ENCODE results near the gene BMPR1B.
"Not testable (repeated sequence)": the region's sequence is repeated elsewhere in the genome, so short reads cannot be mapped to it uniquely, and the experiment has no call there.

Gene BMPR1B

DNA sequence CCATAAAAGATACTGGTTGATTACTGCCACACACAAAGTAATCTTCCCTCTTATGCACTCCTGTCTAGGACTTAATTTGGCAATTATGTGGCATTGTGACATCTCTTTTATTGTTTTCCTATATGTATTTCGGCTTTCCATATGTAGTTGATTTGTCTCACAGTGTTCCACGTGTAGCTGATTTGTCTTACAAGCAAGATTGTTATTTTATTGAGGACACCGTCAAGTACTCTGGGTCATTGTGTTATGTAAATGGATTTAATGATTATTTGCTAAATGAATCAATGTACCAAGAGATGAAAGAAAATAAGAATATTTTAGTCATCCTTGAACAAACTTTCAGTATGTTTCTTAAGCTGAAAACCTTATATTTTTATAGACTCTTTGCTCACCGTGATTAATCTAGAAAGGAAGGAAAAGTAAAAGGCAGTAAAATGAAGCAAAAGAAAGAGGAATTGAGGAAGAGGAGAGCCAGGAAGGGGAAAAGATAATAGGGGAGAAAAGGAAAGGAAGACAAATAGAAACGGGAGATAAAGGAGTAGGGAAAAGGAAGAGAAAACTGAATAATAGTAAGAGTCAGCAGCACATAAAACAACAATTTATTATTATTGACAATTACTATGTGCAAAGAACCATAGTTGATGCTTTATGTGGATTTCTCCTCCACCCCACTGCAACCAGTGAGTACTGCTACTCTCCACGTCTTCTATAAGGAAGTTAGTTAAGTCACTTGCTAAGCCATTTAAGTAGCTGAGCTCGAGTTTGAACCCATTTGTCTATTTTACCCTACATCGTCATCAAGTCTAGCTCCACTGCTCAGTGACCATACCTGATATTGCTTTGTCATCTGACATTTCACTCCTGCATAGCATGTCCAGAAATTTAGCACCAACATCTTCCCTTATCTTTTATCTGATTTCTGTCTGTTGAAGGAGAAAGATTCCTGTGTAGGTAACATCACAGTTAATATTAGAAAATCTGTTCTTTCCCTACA is 336.5 kb downstream of the BMPR1B start:
- no peak for DNase-seq

- DNase-seq, result no peak
Measured at GRCh38 chr4:95095348-95095974, 337.7 kb downstream of the BMPR1B start.

DNA sequence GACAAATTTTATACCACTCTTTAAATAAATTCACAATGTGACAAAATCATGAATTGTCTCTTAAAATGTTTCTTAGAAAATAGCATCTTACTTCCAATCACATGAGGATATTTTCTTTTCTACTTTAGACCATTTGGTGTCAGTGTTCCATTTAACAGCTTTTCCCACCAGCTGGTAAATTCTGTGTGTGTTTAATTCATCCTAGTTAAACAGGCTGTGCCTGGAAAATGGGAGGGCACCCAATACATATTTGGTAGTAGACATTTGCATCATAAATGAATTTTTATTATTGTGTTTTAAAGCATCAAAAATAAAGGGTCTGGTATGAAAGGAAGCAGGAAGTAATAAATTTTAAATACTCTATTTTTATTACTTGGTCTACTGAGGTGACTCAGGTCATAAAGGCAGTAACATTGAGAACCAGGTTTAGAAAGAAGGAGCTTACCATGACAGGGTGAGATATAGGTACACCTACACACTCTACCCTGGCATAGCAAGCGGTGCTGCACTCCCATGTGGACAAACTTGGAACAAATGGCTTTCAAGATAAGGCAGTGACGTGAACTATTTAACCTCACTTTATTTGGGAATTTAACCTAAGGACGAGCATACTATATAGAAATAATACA is 344.5 kb downstream of the BMPR1B start:
- no peak for DNase-seq

GRCh38 chr4:95105112-95105511 is 347.4 kb downstream of the BMPR1B start:
- no peak for DNase-seq

DNA sequence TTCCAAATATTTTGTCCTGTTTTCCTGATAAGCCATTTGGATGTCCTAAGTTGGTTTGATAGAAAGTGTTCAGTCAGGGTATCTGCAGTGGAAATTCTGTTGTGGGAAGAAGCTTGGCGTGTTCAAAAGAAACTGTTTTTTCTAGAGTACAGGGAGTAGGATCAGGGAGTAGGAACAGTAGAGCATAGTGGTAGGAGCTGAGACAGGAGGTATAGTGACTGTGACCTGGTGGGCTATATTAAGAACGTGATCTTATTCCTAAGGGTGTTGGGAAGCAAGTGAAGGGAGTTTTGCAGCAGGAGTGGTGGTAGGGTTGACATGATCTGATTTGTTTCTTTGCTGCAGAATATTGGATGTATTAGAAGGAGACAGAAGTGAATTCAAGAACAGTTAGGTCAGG is 348.2 kb downstream of the BMPR1B start:
- no peak for DNase-seq

- DNase-seq, result no peak
Measured at GRCh38 chr4:95106408-95106928, 348.7 kb downstream of the BMPR1B start.

DNA sequence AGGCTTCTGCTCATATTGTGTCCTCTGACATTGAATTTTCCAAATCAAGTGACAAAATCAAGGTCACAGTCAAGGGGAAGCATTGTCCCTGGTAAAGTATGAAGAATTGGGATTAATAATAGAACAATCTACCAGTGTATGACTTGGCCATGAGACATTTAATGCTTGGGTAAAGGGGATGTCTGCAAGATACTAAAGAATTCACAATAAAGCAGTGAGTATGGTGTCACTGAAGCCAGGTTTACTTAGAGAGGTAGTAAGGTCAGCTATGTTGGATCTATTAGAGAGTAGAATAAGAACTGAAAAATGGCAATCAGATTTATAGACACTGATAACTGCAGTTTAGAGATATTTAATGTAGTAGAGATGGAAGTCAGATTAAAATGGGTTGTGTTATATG is 349.2 kb downstream of the BMPR1B start:
- no peak for DNase-seq

GRCh38 chr4:95107635-95108034 is 349.9 kb downstream of the BMPR1B start:
- no peak for DNase-seq

DNA sequence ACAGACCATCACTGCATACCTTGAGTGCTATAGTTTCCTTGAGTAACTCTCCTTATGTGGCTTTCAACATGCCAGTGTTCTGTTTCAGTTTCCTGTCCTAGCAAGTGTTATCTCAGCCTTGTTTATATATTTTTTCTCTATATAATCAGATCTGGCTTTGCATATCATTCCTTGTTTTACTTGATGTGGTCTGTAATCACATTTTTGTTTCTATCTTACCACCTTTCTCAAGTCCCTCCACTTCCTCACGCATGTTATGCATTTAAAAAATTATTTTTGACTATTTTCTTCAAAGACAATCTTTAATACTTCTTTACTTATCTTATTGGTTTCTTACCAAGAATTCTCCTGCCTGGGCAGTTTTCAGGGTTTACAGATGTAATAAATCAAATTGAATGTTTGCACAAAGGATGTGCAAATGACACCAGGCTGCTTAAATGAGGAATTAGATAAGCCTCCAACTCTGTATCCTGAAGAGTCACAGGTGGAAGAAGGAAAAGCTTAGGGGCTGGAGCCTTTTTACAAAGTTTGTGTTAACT is 351.2 kb downstream of the BMPR1B start:
- no peak for DNase-seq

DNA sequence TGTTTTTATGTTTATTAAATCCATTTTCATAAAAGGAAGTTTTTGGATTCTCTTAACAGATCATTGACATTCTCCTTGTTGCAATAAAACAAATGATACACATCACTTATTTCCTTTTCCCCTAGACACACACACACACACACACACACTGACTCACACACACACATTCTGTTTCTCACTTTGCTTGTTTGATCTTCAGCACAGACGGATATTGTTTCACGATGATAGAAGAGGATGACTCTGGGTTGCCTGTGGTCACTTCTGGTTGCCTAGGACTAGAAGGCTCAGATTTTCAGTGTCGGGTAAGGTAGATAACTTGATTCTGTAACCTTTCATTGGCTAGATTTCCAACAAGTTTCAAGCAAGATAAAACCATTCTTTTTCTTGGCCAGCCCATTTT is 356.8 kb downstream of the BMPR1B start:
- DNase-seq, result no peak

- no peak for DNase-seq
Measured at GRCh38 chr4:95118497-95118896, 360.7 kb downstream of the BMPR1B start.

DNA sequence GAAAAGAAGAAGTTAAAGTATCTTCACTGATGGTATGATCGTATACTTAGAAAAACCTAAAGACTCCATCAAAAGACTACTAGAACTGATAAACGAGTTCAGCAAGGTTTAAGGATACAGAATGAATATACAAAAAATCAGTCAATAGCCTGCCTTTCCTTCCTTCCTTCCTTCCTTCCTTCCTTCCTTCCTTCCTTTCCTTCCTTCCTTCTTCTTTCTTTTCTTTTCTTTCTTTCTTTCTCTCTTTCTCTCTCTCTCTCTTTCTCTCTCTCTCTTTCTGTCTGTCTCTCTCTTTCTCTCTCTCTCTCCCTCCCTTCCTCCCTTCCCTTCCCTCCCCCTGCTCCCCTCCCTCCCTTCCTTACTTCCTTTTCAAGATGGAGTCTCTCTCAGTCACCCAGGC is 362.7 kb downstream of the BMPR1B start:
- no peak for DNase-seq

GRCh38 chr4:95122001-95122400 is 364.2 kb downstream of the BMPR1B start:
- DNase-seq, result no peak

- no peak for DNase-seq
Measured at GRCh38 chr4:95124906-95125504, 367.2 kb downstream of the BMPR1B start.

- DNase-seq, result no peak
Measured at GRCh38 chr4:95129031-95129430, 371.3 kb downstream of the BMPR1B start.

DNA sequence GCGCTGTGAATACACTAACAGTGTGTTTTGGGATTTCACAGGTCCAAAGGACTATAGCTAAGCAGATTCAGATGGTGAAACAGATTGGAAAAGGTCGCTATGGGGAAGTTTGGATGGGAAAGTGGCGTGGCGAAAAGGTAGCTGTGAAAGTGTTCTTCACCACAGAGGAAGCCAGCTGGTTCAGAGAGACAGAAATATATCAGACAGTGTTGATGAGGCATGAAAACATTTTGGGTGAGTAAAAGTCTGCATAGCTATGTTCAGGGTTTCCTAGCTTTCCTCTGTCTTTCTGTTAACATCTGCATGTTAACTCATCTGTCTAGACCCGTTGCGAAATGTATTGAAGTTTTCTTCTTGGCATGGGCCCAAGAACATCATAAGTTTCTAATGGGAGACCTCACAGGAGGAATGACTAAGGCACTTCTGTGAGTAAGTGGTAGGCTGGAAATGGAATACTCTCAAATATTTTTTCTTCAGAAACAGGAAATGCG is 372.1 kb downstream of the BMPR1B start:
- DNase-seq, result no peak

- DNase-seq, result not testable (repeated sequence)
Measured at GRCh38 chr4:95134016-95134415, 376.3 kb downstream of the BMPR1B start.

DNA sequence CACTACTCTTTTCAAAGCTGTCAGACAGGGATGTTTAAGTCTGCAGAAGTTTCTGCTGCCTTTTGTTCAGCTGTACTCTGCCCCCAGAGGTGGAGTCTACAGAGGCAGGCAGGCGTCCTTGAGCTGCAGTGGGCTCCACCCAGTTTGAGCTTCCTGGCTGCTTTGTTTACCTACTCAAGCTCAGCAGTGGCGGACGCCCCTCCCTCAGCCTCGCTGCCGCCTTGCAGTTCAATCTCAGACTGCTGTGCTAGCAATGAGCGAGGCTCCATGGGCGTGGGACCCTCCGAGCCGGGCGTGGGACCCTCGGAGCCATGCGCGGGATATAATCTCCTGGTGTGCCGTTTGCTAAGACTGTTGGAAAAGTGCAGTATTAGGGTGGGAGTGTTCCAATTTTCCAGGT is 381.7 kb downstream of the BMPR1B start:
- not testable (repeated sequence) for DNase-seq

DNA sequence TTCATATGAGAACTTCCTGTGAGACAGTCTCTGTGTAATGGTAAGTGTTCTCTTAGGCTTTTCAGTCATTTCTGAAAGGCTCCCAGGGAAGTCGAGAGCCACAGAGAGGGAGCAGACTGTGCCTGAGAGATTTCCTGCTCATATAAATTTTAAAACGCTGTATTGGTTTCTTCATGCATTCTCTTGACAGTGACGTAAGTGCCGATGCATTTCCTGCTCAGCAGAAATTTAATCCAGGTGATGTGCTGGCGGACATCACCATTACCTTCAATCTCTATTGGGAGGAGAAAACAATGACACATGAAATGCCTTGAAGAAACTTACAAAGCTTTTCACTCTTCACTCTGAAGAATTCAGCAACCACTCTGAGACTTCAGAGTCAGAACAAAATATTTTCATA is 383.6 kb downstream of the BMPR1B start:
- no peak for DNase-seq

DNA sequence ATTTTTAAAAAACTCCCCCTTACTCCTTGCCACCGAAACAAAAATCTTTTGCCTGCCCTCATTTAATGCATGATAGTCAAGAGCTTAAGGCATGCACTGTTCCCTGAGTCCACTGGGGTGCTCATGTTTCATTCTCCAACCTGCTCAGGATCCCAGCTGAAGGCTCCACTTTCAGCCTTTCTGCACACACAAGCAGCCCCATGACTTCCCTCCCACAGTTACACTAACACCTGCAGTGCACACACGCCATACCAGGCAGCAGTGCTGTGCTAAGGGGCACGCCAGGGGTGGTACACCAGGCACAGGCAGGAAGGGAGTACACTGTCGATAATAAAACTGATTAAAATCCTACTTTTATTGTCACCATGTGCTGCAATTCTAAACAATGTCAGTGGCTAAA is 385.2 kb downstream of the BMPR1B start:
- DNase-seq, result no peak

GRCh38 chr4:95151255-95151654 is 393.5 kb downstream of the BMPR1B start:
- DNase-seq, result no peak

DNA sequence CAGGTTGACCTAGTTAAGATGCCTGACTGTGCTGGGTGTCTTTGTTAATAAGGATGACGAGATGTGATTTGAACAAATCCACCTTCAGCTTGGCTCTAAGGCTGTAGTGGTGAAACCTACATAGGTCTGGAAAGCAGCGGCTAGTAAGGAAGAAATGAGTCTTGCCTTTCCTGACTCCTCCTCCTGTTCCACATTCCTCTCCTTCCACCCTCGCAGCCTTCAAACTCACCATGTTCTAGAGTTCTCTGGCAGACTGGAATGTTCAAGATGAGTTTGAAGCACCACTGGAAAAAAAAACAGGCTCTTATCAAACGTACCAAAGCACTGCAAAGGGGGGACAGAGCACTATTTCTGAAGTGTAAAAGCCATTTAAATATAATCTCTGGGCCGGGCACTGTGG is 395.4 kb downstream of the BMPR1B start:
- no peak for DNase-seq
